ENCODE results near the gene TTBK2. TPM values are rescaled to one million over a fixed set of nuclear protein-coding genes. Genes with fewer than 3 reads are reported as not detected.

Gene TTBK2
- total and polyA plus RNA-seq, 2 donors (not counting 3 experiments of a cell fraction or from before 2014, with no cell fraction given) = 4.4 to 17.1 TPM

- no peaks in the 10 kb centered on the region for H3K27me3 ChIP-seq (ENCODE audit: control insufficient read depth in 2 of 2, insufficient read depth in 2 of 2, low read length in 2 of 2)
- H3K27ac ChIP-seq (ENCODE audit: insufficient read depth, low read depth, low read length) = no peak overlapping the region
- H3K79me2 ChIP-seq (ENCODE audit: control insufficient read depth, insufficient read depth, low read length) = no peaks in the 10 kb centered on the region
- CTCF ChIA-PET = no interaction called here
- POLR2A ChIA-PET = no interaction called here
- no peak overlapping the region for H3K9ac ChIP-seq (replicated peaks; ENCODE audit: extremely low read depth, insufficient read depth, low read length)
- no peaks in the 10 kb centered on the region for H3K9me3 ChIP-seq (replicated peaks; ENCODE audit: control insufficient read depth, insufficient read depth, low read length)
- TF ChIP-seq MYC (IDR thresholded peaks at IDR 0.05; ENCODE audit: low read depth, low read length) (no peak), POLR2AphosphoS5 (IDR thresholded peaks at IDR 0.05; ENCODE audit: insufficient read depth, low read depth, low read length) (no peak), JUN (IDR thresholded peaks at IDR 0.05; ENCODE audit: borderline replicate concordance, insufficient read depth, insufficient read length, low read depth) (no peak), FOS (IDR thresholded peaks at IDR 0.05; ENCODE audit: borderline replicate concordance, insufficient read depth, low read length) (no peak)
- TF ChIP-seq, protein P1, sequence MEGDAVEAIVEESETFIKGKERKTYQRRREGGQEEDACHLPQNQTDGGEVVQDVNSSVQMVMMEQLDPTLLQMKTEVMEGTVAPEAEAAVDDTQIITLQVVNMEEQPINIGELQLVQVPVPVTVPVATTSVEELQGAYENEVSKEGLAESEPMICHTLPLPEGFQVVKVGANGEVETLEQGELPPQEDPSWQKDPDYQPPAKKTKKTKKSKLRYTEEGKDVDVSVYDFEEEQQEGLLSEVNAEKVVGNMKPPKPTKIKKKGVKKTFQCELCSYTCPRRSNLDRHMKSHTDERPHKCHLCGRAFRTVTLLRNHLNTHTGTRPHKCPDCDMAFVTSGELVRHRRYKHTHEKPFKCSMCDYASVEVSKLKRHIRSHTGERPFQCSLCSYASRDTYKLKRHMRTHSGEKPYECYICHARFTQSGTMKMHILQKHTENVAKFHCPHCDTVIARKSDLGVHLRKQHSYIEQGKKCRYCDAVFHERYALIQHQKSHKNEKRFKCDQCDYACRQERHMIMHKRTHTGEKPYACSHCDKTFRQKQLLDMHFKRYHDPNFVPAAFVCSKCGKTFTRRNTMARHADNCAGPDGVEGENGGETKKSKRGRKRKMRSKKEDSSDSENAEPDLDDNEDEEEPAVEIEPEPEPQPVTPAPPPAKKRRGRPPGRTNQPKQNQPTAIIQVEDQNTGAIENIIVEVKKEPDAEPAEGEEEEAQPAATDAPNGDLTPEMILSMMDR (IDR thresholded peaks at IDR 0.05; ENCODE audit: extremely low read depth in 1 of 2, insufficient read depth in 1 of 2, low read depth in 1 of 2, low read length in 2 of 2) = no peak
- H3K9me1 ChIP-seq (replicated peaks; ENCODE audit: control insufficient read depth, extremely low read depth, insufficient read depth, low read length) = no peaks in the 10 kb centered on the region
- H3K4me1 ChIP-seq (ENCODE audit: control insufficient read depth, extremely low read depth, insufficient read depth, low read length) = no peaks in the 10 kb centered on the region
- no peak overlapping the region for H3K4me3 ChIP-seq (replicated peaks in 1 of 3; ENCODE audit: insufficient read depth in 1 of 3, low read depth in 1 of 3, low read length in 3 of 3)
- DNase-seq (ENCODE audit: low read depth, low spot score) (no peak), FAIRE-seq (no peak)
- no peaks in the 10 kb centered on the region for H3K36me3 ChIP-seq (ENCODE audit: control insufficient read depth in 2 of 2, extremely low read depth in 1 of 2, insufficient read depth in 2 of 2, low read length in 2 of 2)
- no peak overlapping the region for H3K4me2 ChIP-seq (ENCODE audit: insufficient read depth, low read length)
- intact Hi-C loops (cut with micrococcal nuclease) = no loop called here
- dilution Hi-C loops (cut with MboI; ENCODE audit: extremely low pct_ligation_motif_present, low sequenced_read_pairs) = no loop called here
- no TSS peak for BruUV-seq (replicated peaks)
- no peak overlapping the region for H2AFZ ChIP-seq (ENCODE audit: low read depth, low read length)
- no peaks in the 10 kb centered on the region for H4K20me1 ChIP-seq (replicated peaks; ENCODE audit: control insufficient read depth, extremely low read depth, insufficient read depth, low read length)
Observed at GRCh38 chr15:42843699-42844098, 76.9 kb downstream of the TTBK2 start.

- ChIA-PET CTCF (interaction anchor here (1.0 to 1.4 kb wide), 4 partner anchors 16 to 90 kb away, joined by 3 to 5 read pairs (median 4); no protein-coding TSS in a partner anchor), POLR2A (no interaction called here)
- DNase-seq (ENCODE audit: low read depth, low spot score) (no peak), FAIRE-seq (no peak)
- Histone ChIP-seq H3K4me2 (ENCODE audit: insufficient read depth, low read length) (no peak overlapping the region), H3K9me1 (replicated peaks; ENCODE audit: control insufficient read depth, extremely low read depth, insufficient read depth, low read length) (no peaks in the 10 kb centered on the region), H3K9ac (replicated peaks; ENCODE audit: extremely low read depth, insufficient read depth, low read length) (no peak overlapping the region), H3K9me3 (replicated peaks; ENCODE audit: control insufficient read depth, insufficient read depth, low read length) (no peaks in the 10 kb centered on the region), H3K27me3 (ENCODE audit: control insufficient read depth in 2 of 2, insufficient read depth in 2 of 2, low read length in 2 of 2) (no peaks in the 10 kb centered on the region), H2AFZ (ENCODE audit: low read depth, low read length) (no peak overlapping the region), H3K79me2 (ENCODE audit: control insufficient read depth, insufficient read depth, low read length) (no peaks in the 10 kb centered on the region), H3K36me3 (ENCODE audit: control insufficient read depth in 2 of 2, extremely low read depth in 1 of 2, insufficient read depth in 2 of 2, low read length in 2 of 2) (no peaks in the 10 kb centered on the region), H3K4me3 (replicated peaks in 1 of 3; ENCODE audit: insufficient read depth in 1 of 3, low read depth in 1 of 3, low read length in 3 of 3) (no peak overlapping the region), H4K20me1 (replicated peaks; ENCODE audit: control insufficient read depth, extremely low read depth, insufficient read depth, low read length) (no peaks in the 10 kb centered on the region), H3K27ac (ENCODE audit: insufficient read depth, low read depth, low read length) (no peak overlapping the region), H3K4me1 (ENCODE audit: control insufficient read depth, extremely low read depth, insufficient read depth, low read length) (peaks cover 2% of the 10 kb centered on the region)
- dilution Hi-C loops (cut with MboI; ENCODE audit: extremely low pct_ligation_motif_present, low sequenced_read_pairs) = no loop called here
- intact Hi-C loops (cut with micrococcal nuclease) = no loop called here
- TF ChIP-seq JUN (IDR thresholded peaks at IDR 0.05; ENCODE audit: borderline replicate concordance, insufficient read depth, insufficient read length, low read depth) = no peak
- TF ChIP-seq POLR2AphosphoS5 (IDR thresholded peaks at IDR 0.05; ENCODE audit: insufficient read depth, low read depth, low read length) = no peak
- no peak for TF ChIP-seq MAX (IDR thresholded peaks at IDR 0.05; ENCODE audit: insufficient read depth, insufficient read length)
- BruUV-seq (replicated peaks) = no TSS peak
Observed at GRCh38 chr15:42836251-42836650, 84.3 kb downstream of the TTBK2 start.
